ENCODE results near the gene C16orf96. TPM values are rescaled to one million over a fixed set of nuclear protein-coding genes. Genes with fewer than 3 reads are reported as not detected.

Gene C16orf96
- total and polyA plus RNA-seq, 2 of the 13 experiments (the other 11 are each of a cell fraction or from before 2014, with no cell fraction given), result 0.03 TPM; not detected in 1

DNA sequence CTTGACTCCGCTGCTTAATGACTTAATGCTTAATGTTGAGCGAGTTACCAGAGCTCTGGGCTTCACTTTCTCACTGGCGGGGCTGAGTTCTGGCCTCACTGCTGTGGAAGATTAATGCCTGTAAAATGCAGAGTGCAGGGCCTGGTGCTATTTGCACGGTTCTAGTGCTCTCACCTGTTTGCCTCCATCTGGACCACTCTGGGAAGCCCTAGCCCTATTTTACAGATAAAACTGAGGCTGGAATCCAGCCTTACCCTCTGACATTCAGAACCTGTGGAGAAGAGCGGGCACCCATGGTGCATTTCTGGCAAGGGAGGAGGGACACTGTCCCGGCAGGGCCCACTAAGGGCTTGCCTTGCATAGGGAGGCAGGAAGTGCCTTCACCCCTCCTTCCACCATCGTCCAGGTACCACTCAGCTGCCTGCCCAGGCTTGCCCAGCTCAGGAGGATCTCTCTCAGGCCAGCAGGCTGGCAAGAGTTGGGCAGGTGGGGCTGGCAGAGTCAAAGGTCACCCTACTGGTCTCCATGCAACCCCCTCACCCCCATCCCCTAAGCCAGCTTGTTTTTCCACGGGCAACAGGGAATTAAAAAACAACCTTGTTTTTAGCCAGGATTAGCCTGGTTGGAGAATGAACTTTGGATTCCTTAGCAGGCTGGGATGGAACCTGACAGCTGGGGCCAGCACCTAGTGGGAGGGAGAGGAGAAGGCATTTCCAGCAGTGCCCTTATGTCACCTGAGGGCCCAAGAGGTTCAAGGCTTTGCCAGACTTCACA lies 62.7 kb downstream of the C16orf96 start (continued):
- TF ChIP-seq, protein P1, sequence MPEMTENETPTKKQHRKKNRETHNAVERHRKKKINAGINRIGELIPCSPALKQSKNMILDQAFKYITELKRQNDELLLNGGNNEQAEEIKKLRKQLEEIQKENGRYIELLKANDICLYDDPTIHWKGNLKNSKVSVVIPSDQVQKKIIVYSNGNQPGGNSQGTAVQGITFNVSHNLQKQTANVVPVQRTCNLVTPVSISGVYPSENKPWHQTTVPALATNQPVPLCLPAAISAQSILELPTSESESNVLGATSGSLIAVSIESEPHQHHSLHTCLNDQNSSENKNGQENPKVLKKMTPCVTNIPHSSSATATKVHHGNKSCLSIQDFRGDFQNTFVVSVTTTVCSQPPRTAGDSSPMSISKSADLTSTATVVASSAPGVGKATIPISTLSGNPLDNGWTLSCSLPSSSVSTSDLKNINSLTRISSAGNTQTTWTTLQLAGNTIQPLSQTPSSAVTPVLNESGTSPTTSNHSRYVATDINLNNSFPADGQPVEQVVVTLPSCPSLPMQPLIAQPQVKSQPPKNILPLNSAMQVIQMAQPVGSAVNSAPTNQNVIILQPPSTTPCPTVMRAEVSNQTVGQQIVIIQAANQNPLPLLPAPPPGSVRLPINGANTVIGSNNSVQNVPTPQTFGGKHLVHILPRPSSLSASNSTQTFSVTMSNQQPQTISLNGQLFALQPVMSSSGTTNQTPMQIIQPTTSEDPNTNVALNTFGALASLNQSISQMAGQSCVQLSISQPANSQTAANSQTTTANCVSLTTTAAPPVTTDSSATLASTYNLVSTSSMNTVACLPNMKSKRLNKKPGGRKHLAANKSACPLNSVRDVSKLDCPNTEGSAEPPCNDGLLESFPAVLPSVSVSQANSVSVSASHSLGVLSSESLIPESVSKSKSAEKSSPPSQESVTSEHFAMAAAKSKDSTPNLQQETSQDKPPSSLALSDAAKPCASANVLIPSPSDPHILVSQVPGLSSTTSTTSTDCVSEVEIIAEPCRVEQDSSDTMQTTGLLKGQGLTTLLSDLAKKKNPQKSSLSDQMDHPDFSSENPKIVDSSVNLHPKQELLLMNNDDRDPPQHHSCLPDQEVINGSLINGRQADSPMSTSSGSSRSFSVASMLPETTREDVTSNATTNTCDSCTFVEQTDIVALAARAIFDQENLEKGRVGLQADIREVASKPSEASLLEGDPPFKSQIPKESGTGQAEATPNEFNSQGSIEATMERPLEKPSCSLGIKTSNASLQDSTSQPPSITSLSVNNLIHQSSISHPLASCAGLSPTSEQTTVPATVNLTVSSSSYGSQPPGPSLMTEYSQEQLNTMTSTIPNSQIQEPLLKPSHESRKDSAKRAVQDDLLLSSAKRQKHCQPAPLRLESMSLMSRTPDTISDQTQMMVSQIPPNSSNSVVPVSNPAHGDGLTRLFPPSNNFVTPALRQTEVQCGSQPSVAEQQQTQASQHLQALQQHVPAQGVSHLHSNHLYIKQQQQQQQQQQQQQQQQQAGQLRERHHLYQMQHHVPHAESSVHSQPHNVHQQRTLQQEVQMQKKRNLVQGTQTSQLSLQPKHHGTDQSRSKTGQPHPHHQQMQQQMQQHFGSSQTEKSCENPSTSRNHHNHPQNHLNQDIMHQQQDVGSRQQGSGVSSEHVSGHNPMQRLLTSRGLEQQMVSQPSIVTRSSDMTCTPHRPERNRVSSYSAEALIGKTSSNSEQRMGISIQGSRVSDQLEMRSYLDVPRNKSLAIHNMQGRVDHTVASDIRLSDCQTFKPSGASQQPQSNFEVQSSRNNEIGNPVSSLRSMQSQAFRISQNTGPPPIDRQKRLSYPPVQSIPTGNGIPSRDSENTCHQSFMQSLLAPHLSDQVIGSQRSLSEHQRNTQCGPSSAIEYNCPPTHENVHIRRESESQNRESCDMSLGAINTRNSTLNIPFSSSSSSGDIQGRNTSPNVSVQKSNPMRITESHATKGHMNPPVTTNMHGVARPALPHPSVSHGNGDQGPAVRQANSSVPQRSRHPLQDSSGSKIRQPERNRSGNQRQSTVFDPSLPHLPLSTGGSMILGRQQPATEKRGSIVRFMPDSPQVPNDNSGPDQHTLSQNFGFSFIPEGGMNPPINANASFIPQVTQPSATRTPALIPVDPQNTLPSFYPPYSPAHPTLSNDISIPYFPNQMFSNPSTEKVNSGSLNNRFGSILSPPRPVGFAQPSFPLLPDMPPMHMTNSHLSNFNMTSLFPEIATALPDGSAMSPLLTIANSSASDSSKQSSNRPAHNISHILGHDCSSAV (CRISPR knock-in tag; IDR thresholded peaks at IDR 0.05; ENCODE audit: borderline replicate concordance), result no peak
- TF ChIP-seq TEAD2 (CRISPR knock-in tag; IDR thresholded peaks at IDR 0.05), result no peak
- TF ChIP-seq ZNF570 (CRISPR knock-in tag; IDR thresholded peaks at IDR 0.05; ENCODE audit: borderline replicate concordance), result no peak
- TF ChIP-seq, protein P2, sequence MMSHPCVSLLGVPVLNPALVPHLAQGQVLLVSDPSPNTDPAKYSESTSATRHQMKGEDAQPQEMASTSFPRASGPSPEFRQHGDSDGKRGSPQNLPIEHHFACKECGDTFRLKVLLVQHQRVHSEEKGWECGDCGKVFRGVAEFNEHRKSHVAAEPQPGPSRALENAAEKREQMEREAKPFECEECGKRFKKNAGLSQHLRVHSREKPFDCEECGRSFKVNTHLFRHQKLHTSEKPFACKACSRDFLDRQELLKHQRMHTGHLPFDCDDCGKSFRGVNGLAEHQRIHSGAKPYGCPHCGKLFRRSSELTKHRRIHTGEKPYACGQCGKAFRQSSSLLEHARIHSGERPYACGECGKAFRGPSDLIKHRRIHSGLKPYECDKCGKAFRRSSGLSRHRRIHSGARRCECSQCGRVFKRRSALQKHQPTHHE (CRISPR knock-in tag; IDR thresholded peaks at IDR 0.05; ENCODE audit: borderline replicate concordance), result peak; percentile 56; the same call in 1 of the 2 replicates
- no peak for TF ChIP-seq SP140L (CRISPR knock-in tag; IDR thresholded peaks at IDR 0.05; ENCODE audit: borderline replicate concordance)
- peak; percentile 54 for TF ChIP-seq SRSF1 (optimal IDR thresholded peaks at IDR 0.05; ENCODE audit: low read depth, low read length)
- TF ChIP-seq JDP2 (CRISPR knock-in tag; IDR thresholded peaks at IDR 0.05; ENCODE audit: borderline replicate concordance), result no peak
- TF ChIP-seq TRIM24 (CRISPR knock-in tag; IDR thresholded peaks at IDR 0.05), result no peak
- no peak for TF ChIP-seq CREB1 (IDR thresholded peaks at IDR 0.05)
- no peak for TF ChIP-seq CREB1 (CRISPR knock-in tag; IDR thresholded peaks at IDR 0.05)
- TF ChIP-seq ZNF329 (CRISPR knock-in tag; IDR thresholded peaks at IDR 0.05; ENCODE audit: low read depth), result no peak
- no peak for TF ChIP-seq ZNF34 (CRISPR knock-in tag; IDR thresholded peaks at IDR 0.05; ENCODE audit: borderline replicate concordance)
- TF ChIP-seq PHF5A (CRISPR knock-in tag; IDR thresholded peaks at IDR 0.05; ENCODE audit: low read depth, unreplicated experiment), result peak; percentile 16
- no peak for TF ChIP-seq TMF1 (CRISPR knock-in tag; IDR thresholded peaks at IDR 0.05; ENCODE audit: low read depth)
- TF ChIP-seq KLF16 (CRISPR knock-in tag; IDR thresholded peaks at IDR 0.05), result no peak
- TF ChIP-seq JUND (CRISPR knock-in tag; IDR thresholded peaks at IDR 0.05), result no peak
- no peak for TF ChIP-seq MAZ (IDR thresholded peaks at IDR 0.05; ENCODE audit: borderline replicate concordance, low read depth, low read length)
- TF ChIP-seq MAZ (CRISPR knock-in tag; IDR thresholded peaks at IDR 0.05; ENCODE audit: low read depth), result peak; percentile 22; the same call in 1 of the 2 replicates
- TF ChIP-seq ZNF18 (CRISPR knock-in tag; IDR thresholded peaks at IDR 0.05; ENCODE audit: insufficient replicate concordance), result no peak

All from HepG2 (cell line).